Left renal pelvis (tissue), 4 donors: ENCODE results near the gene CAMK1. TPM values are rescaled to one million over a fixed set of nuclear protein-coding genes. Genes with fewer than 3 reads are reported as not detected.

ENCODE experiments used
- DNase-seq, 4 donors: peaks; one replicate each; pipeline ENCODE4 v3.0.0-alpha.2; 2013; ENCODE audit warnings: low read depth in 4 of 4, low spot score in 3 of 4
- polyA plus RNA-seq, 4 donors: library from polyadenylated mRNA; unstranded; fragments of 120-200 nt; gene quantifications; one replicate each; pipeline ENCODE4 v1.2.1, GENCODE V29; 2013; ENCODE audit not compliant: insufficient read length in 4 of 4

The CAMK1 gene
- polyA plus RNA-seq, 4 donors, result 17.0 to 41.1 (median 21.1) TPM

DNA sequence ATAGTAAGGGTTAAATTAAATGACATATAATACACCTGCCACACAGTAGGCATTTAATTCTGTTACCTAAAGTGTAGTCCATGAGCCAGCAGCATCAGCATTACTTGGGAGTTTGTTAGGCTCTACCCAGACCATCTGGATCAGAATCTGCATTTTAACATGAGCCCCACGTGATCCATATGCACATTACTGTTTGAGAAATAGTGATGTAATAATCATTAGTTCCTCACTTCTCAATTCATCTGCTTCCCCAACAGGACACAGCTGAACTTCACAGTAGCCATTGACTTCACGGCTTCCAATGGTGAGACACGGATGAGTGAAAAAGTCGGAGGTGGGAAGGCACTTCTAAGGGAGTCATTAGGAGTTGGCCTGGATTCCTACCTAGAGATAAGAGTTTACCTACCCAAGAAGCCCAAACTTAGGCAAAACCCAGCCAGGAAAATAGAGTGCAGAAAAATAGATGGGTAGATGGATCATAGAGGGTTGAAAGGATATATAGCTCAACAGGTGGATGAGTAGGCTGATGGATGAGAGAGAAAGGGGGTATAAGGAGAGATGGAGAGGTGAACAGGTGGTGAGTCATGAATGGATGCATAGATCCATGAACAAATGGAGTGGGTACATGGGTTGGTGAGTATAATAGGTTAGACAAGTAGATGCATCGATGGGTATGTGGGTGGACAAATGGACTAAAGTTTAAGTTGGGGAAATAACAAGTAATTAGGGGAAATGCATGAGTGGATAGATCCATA, 52.8 kb downstream of the CAMK1 start:
- DNase-seq, result no peak

DNA sequence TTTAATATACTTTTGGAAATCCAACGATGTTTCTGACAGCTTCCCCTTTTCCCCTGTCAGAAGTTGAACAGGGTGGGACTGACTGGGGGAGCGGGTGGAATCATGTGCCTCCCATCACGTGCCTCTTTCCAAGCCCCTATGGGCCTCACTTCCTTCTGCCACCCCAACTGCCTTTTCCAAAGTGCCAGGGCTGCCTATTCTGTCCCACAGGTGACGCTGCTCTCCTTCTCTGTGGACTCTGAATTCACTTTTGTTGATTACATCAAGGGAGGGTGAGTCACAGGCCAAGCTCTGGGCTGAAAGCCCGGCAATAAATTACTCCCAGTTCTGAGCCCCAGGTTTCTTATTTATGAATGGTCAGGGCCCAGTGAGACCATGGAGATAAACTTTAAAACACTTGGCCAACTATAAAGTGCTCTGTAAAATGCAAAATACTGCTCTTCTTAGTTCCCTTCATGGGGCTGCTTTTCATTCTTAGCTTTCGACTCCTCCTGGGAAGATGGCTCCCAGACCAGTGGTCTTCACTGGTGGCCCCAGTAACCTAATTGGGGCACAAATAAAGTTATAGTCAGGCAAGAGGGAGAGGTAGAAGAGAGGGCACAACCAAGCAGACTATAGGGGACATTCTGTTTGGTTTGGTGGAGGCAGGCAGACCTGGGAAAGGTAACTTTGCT, 53.8 kb downstream of the CAMK1 start:
- peak in 1 of 4 donors; percentile 42 for DNase-seq

DNA sequence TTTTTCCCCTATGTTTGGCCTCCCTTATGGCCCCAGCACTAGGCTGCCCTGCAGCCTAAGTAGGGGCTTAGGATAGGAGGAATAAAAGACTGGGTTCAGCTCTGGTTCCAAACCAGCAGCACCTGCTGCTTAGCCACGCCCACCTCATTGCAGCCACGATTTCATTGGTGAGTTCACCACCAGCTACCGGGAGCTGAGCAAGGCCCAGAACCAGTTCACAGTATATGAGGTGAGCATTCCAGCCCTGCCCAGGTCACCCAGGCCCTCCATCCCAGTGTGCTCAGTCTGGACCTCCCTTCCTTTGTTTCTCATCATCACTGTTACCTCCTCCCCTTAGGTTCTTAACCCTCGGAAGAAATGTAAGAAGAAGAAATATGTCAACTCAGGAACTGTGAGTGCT, 54.6 kb downstream of the CAMK1 start:
- DNase-seq, result no peak

DNA sequence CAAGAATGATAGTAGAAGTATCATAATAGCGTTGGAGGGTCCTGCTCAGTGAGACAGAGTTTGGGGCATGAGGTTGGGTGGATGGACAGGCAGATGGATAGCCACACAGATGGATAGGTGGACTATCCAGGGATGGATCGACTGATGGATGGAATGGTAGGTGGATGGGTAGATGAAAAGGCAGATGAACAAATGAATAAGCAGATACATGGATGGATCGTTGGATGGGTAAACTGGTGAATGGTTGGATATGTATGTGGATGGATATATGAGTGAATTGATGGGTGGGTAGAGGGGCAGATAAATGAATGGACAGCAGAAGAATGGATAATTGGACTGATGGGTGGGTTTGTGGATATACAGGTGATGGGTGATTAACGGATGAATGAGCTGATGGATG, 56.6 kb downstream of the CAMK1 start:
- DNase-seq, result no peak

DNA sequence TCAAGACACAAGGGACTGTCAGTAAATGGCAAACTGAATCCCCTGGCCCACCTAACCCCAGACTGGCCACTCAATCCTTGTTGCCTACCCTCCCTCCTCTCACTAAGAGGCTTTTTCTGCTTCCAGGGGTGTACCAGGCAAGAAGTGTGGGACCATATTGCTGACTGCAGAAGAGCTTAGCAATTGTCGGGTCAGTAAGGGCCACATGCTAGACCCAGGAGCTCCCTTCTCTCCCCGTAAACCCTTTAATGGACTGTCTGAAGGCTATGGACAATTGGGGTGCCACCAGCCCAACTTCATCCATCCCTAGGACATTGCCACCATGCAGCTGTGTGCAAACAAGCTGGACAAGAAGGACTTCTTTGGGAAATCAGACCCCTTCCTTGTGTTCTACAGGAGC, 57.3 kb downstream of the CAMK1 start:
- DNase-seq, result no peak

DNA sequence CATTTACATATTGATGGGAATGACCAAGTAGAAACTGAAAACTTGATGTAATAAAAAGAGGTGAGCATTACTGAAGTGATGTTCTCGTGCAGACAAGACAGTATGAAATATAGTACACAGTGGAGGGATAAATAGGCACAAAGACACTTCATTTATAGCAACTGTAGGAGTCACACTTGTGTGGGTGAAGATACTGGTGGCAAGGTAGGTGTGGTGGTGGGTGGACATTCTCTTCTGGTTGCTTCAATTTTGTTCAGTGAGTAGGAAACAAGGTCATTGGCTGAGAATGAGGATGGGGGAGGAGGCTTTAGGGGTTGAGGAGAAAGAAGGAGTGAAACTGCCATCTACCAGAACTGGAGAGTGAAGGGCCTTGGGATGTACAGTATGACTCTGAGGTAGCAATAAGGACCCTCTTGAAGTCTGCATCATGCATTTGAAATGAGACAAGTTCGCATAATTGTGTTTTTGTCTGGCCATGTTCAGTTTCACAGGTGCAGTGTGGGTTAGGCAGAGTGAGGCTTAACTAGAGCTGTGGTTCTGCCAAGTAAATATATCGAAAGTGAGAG, 59.5 kb downstream of the CAMK1 start:
- no peak for DNase-seq

Other genes starting within 250 kb of the CAMK1 start
- gene LHFPL4, start 216.1 kb downstream of the CAMK1 start, polyA plus RNA-seq, result under 1 TPM; 0.03 to 0.07 (median 0.06) TPM
- 10 to 100 TPM; 22.7 to 38.6 (median 31.8) TPM for gene MTMR14, start 120.4 kb downstream of the CAMK1 start, polyA plus RNA-seq
- gene CPNE9, start 66.1 kb downstream of the CAMK1 start, polyA plus RNA-seq, result under 1 TPM in 2 of 4 donors, not detected in 2; 0.15 to 0.17 TPM
- 10 to 100 TPM; 18.5 to 23.2 (median 19.0) TPM for gene BRPF1, start 38.2 kb downstream of the CAMK1 start, polyA plus RNA-seq
- gene OGG1, start 20.0 kb downstream of the CAMK1 start, polyA plus RNA-seq, result 10 to 100 TPM; 32.1 to 74.8 (median 50.5) TPM
- 10 to 100 TPM; 50.5 to 79.8 (median 60.8) TPM for gene TADA3, start 22.5 kb upstream of the CAMK1 start, polyA plus RNA-seq
- 100 to 1,000 TPM; 103 to 150 (median 131) TPM for gene ARPC4, start 23.1 kb upstream of the CAMK1 start, polyA plus RNA-seq
- gene TTLL3, start 40.3 kb upstream of the CAMK1 start, polyA plus RNA-seq, result 10 to 100 TPM; 33.3 to 93.1 (median 56.7) TPM
- 10 to 100 TPM; 20.4 to 43.0 (median 30.8) TPM for gene RPUSD3, start 74.1 kb upstream of the CAMK1 start, polyA plus RNA-seq
- gene CIDEC, start 110.3 kb upstream of the CAMK1 start, polyA plus RNA-seq, result under 1 TPM in 1 of 4 donors, not detected in 3; 0.37 TPM
- gene JAGN1, start 120.7 kb upstream of the CAMK1 start, polyA plus RNA-seq, result 10 to 100 TPM; 31.1 to 46.2 (median 44.1) TPM
- gene IL17RE, start 132.9 kb upstream of the CAMK1 start, polyA plus RNA-seq, result 10 to 100 TPM in 3 of 4 donors, 1 to 10 TPM in 1; 1.8 to 20.1 (median 14.7) TPM
- gene IL17RC, start 147.2 kb upstream of the CAMK1 start, polyA plus RNA-seq, result 10 to 100 TPM; 39.0 to 44.0 (median 42.5) TPM
- 10 to 100 TPM; 44.9 to 77.3 (median 54.0) TPM for gene CRELD1, start 163.9 kb upstream of the CAMK1 start, polyA plus RNA-seq
- gene PRRT3, start 182.5 kb upstream of the CAMK1 start, polyA plus RNA-seq, result 1 to 10 TPM; 3.2 to 5.6 (median 3.6) TPM
- gene EMC3, start 216.9 kb upstream of the CAMK1 start, polyA plus RNA-seq, result 10 to 100 TPM; 65.1 to 94.4 (median 83.4) TPM